CD4-positive, alpha-beta T cell treated with Interleukin-17A for 1 hour (primary cell): ENCODE measurements around the gene CT45A8.
"Not testable (repeated sequence)": the region's sequence is repeated elsewhere in the genome, so short reads cannot be mapped to it uniquely, and the experiment has no call there.

Experiments
- DNase-seq: peaks from one replicate; pipeline ENCODE4 v3.0.0-alpha.2; 2020

The CT45A8 gene, protein sequence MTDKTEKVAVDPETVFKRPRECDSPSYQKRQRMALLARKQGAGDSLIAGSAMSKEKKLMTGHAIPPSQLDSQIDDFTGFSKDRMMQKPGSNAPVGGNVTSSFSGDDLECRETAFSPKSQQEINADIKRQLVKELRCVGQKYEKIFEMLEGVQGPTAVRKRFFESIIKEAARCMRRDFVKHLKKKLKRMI

DNA sequence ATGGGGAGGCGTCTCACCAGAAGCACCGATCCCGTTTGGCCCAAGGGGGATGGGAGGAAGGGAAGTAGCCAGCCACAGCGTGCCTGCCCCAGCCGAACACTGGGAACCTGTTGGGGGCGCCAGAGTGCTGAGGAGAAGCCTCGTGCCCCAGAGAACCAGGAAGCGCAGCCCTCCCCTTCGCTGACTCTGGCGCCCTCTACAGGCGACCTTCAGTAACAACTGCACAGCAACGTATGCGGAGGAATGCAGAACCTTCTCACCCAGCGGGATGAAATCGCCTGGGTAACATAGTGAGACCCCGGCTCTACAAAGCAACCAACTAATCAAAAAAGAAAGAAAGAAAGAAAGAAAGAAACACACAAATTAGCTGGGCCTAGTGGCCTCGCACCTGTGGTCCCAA lies at the start of gene CT45A8:
CT45A8 (minus strand) TSS at position 101 of the 400 bp plus-strand sequence. CDS start 3,755 bp downstream, outside the sequence.
- DNase-seq: not testable (repeated sequence)

DNA sequence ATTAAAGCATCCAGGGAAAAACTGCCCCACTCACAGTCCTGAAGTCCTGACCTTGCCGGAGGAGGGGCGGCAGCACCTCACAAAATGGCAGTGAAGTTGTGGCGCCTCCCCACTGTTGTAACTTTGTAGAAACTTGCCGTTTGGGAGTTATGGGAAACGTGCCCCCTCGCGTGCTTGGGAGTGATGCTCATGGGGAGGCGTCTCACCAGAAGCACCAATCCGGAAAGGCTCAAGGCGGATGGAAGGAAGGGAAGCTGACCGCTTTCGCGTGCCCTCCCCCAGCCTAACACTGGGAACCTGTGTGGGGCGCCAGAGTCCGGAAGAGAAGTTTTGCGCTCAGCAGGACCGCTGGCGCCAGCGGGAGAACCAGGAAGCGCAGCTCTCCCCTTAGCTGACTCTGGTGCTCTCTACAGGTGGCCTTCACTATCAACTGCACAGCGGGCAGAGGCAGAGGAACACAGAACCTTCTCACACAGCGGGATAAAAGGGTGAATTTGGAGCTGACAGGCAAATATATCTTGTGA lies 39.0 kb upstream of the CT45A8 start, which contains the start of the genes CT45A10 and SAGE1:
CT45A10 (minus strand) TSS at position 151 of the 524 bp plus-strand sequence. CDS start 8,100 bp downstream, outside the sequence.
SAGE1 (plus strand) TSS at position 423 of the 524 bp plus-strand sequence. CDS start 2,527 bp downstream, outside the sequence.
- no peak for DNase-seq

DNA sequence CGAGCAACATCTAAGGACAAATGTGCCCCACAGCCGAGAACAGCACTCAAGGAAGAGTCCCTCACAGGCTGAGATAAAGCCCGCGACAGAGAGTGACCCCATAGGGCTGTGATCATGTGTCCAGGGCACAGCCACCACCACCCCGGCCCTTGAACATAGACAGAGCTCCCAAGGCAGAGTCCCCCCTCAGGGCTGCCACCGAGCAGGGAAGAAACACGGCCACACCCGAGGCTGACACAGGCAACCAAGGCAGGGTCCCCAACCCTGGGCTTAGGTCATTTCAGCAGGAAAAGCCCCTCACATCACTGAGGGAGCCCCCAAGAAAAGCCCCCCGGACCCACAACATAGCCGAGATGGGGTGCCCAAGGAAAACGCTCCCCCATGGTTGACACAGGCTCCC lies 38.4 kb upstream of the CT45A8 start:
- DNase-seq: no peak

DNA sequence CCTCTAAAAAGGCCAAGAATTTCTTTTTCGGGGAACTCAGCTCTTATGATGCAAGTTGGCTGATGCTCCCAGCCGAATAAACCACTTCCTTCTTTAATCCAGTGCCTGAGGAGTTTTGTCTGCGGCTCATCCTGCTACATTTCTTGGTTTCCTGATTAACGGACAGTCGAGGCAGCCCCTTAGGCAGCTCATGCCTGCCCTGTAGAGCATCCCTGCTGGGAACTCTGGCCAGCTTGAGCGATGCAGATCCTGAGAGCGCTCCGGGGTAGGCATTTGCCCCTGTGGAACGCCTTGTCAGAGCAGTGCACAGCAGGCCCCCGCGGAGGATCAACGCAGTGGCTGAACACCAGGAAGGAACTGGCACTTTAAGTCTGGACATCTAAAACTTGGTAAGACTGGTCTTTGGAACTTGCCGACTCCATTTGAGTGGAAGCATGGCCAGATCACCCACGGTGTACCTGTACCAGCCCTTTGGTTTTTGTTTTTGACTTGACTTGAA lies 35.8 kb upstream of the CT45A8 start:
- no peak for DNase-seq

DNA sequence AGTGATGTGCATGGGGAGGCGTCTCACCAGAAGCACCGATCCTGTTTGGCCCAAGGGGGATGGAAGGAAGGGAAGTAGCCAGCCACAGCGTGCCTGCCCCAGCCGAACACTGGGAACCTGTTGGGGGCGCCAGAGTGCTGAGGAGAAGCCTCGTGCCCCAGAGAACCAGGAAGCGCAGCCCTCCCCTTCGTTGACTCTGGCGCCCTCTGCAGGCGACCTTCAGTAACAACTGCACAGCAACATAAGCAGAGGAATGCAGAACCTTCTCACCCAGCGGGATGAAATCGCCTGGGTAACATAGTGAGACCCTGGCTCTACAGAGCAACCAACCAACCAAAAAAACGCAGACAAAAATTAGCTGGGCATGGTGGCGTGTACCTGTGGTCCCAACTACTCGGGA lies 34.6 kb upstream of the CT45A8 start:
- not testable (repeated sequence) for DNase-seq

DNA sequence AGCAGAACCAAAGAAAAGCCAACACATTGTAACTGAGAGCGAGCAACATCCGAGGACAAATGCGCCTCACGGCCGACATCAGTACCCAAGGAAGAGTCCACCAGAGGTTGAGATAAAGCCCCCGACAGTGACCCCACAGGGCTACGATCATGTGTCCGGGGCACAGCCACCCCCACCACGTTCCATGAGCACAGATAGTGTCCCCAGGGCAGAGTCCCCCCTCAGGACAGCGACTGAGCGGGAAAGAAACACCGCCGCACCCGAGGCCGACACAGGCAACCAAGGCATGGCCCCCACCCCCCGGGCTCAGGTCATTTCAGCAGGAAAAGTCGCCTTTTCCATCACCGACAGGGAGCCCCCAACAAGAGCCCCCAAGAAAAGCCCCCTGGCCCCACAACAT lies 33.9 kb upstream of the CT45A8 start:
- not testable (repeated sequence) for DNase-seq

DNA sequence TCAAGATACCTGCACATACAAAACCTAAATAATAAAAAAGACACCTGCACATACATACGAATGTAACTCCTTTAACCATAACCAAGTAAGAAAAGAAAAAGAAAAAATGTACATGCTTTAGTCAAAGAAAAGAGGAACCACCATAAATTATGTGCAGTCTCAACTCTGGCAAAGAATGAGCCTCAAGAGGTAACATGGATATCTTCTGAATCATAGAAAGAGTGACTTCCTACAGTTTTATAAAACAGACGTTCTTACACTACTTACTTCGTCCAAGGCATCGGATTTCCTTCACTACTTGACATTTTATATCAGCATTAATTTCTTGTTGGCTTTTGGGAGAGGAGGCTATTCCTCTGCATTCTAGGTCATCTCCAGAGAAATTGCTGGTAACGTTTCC lies 28.4 kb upstream of the CT45A8 start:
- not testable (repeated sequence) for DNase-seq

DNA sequence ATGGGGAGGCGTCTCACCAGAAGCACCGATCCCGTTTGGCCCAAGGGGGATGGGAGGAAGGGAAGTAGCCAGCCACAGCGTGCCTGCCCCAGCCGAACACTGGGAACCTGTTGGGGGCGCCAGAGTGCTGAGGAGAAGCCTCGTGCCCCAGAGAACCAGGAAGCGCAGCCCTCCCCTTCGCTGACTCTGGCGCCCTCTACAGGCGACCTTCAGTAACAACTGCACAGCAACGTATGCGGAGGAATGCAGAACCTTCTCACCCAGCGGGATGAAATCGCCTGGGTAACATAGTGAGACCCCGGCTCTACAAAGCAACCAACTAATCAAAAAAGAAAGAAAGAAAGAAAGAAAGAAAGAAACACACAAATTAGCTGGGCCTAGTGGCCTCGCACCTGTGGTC lies 17.4 kb upstream of the CT45A8 start, which contains the start of gene CT45A9:
CT45A9 (minus strand) TSS at position 101 of the 400 bp plus-strand sequence. CDS start 3,751 bp downstream, outside the sequence.
- not testable (repeated sequence) for DNase-seq

DNA sequence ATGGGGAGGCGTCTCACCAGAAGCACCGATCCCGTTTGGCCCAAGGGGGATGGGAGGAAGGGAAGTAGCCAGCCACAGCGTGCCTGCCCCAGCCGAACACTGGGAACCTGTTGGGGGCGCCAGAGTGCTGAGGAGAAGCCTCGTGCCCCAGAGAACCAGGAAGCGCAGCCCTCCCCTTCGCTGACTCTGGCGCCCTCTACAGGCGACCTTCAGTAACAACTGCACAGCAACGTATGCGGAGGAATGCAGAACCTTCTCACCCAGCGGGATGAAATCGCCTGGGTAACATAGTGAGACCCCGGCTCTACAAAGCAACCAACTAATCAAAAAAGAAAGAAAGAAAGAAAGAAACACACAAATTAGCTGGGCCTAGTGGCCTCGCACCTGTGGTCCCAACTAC lies 17.2 kb downstream of the CT45A8 start, which contains the start of gene CT45A7:
CT45A7 (minus strand) TSS at position 101 of the 400 bp plus-strand sequence. CDS start 3,747 bp downstream, outside the sequence.
- not testable (repeated sequence) for DNase-seq

DNA sequence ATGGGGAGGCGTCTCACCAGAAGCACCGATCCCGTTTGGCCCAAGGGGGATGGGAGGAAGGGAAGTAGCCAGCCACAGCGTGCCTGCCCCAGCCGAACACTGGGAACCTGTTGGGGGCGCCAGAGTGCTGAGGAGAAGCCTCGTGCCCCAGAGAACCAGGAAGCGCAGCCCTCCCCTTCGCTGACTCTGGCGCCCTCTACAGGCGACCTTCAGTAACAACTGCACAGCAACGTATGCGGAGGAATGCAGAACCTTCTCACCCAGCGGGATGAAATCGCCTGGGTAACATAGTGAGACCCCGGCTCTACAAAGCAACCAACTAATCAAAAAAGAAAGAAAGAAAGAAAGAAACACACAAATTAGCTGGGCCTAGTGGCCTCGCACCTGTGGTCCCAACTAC lies 34.4 kb downstream of the CT45A8 start, which contains the start of gene CT45A2:
CT45A2 (minus strand) TSS at position 101 of the 400 bp plus-strand sequence. CDS start 3,747 bp downstream, outside the sequence.
- DNase-seq: not testable (repeated sequence)

DNA sequence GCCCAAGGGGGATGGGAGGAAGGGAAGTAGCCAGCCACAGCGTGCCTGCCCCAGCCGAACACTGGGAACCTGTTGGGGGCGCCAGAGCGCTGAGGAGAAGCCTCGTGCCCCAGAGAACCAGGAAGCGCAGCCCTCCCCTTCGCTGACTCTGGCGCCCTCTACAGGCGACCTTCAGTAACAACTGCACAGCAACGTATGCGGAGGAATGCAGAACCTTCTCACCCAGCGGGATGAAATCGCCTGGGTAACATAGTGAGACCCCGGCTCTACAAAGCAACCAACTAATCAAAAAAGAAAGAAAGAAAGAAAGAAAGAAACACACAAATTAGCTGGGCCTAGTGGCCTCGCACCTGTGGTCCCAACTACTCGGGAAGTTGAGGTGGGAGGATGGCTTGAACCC lies 51.7 kb downstream of the CT45A8 start, which contains the start of gene CT45A6:
CT45A6 (minus strand) TSS at position 101 of the 400 bp plus-strand sequence. CDS start 3,794 bp downstream, outside the sequence.
- not testable (repeated sequence) for DNase-seq
